ENCODE results near the gene ATP4B. TPM values are rescaled to one million over a fixed set of nuclear protein-coding genes. Genes with fewer than 3 reads are reported as not detected.

ATP4B gene
- total RNA-seq, 1 donor from 2014 or later, result not detected

GRCh38 chr13:113605866-113606438 is 52.0 kb downstream of the ATP4B start:
- Mint-ChIP-seq H3K36me3 (ENCODE audit: low read depth) (peaks cover 13% of the 10 kb centered on the region), H3K4me3 (no peak overlapping the region), H3K9me3 (no peaks in the 10 kb centered on the region), H3K4me1 (peaks cover 4% of the 10 kb centered on the region), H3K27ac (ENCODE audit: unreplicated experiment) (no peak overlapping the region), H3K27me3 (ENCODE audit: low read depth) (no peaks in the 10 kb centered on the region)
- no peak for TF ChIP-seq CTCF (conservative IDR thresholded peaks at IDR 0.05)
- no peak for DNase-seq (ENCODE audit: low read depth, low spot score)

GRCh38 chr13:113605461-113605860 is 52.5 kb downstream of the ATP4B start:
- H3K4me1 Mint-ChIP-seq, result peaks cover 4% of the 10 kb centered on the region
- H3K4me3 Mint-ChIP-seq, result no peak overlapping the region
- TF ChIP-seq CTCF (conservative IDR thresholded peaks at IDR 0.05), result no peak
- H3K27ac Mint-ChIP-seq (ENCODE audit: unreplicated experiment), result no peak overlapping the region
- no peaks in the 10 kb centered on the region for H3K27me3 Mint-ChIP-seq (ENCODE audit: low read depth)
- H3K36me3 Mint-ChIP-seq (ENCODE audit: low read depth), result peaks cover 12% of the 10 kb centered on the region
- no peaks in the 10 kb centered on the region for H3K9me3 Mint-ChIP-seq
- no peak for DNase-seq (ENCODE audit: low read depth, low spot score)

- peaks cover 24% of the 10 kb centered on the region for H3K36me3 Mint-ChIP-seq (ENCODE audit: low read depth)
- no peak overlapping the region for H3K4me3 Mint-ChIP-seq
- no peak for TF ChIP-seq CTCF (conservative IDR thresholded peaks at IDR 0.05)
- H3K9me3 Mint-ChIP-seq, result no peaks in the 10 kb centered on the region
- H3K27me3 Mint-ChIP-seq (ENCODE audit: low read depth), result no peaks in the 10 kb centered on the region
- H3K4me1 Mint-ChIP-seq, result peaks cover 4% of the 10 kb centered on the region
- DNase-seq (ENCODE audit: low read depth, low spot score), result no peak
- H3K27ac Mint-ChIP-seq (ENCODE audit: unreplicated experiment), result no peak overlapping the region
Observed at GRCh38 chr13:113604186-113604585, 53.8 kb downstream of the ATP4B start.

GRCh38 chr13:113603116-113603710 is 54.8 kb downstream of the ATP4B start:
- peaks cover 4% of the 10 kb centered on the region for H3K4me1 Mint-ChIP-seq
- H3K9me3 Mint-ChIP-seq, result peaks cover 4% of the 10 kb centered on the region
- H3K27me3 Mint-ChIP-seq (ENCODE audit: low read depth), result no peaks in the 10 kb centered on the region
- no peak for TF ChIP-seq CTCF (conservative IDR thresholded peaks at IDR 0.05)
- peaks cover 32% of the 10 kb centered on the region for H3K36me3 Mint-ChIP-seq (ENCODE audit: low read depth)
- H3K27ac Mint-ChIP-seq (ENCODE audit: unreplicated experiment), result no peak overlapping the region
- no peak for DNase-seq (ENCODE audit: low read depth, low spot score)
- H3K4me3 Mint-ChIP-seq, result no peak overlapping the region

GRCh38 chr13:113602291-113602988 is 55.6 kb downstream of the ATP4B start:
- no peaks in the 10 kb centered on the region for H3K27me3 Mint-ChIP-seq (ENCODE audit: low read depth)
- peaks cover 4% of the 10 kb centered on the region for H3K4me1 Mint-ChIP-seq
- peak overlapping the region; percentile 90 for H3K27ac Mint-ChIP-seq (ENCODE audit: unreplicated experiment)
- peaks cover 36% of the 10 kb centered on the region for H3K36me3 Mint-ChIP-seq (ENCODE audit: low read depth)
- no peak for TF ChIP-seq CTCF (conservative IDR thresholded peaks at IDR 0.05)
- no peak for DNase-seq (ENCODE audit: low read depth, low spot score)
- peaks cover 4% of the 10 kb centered on the region for H3K9me3 Mint-ChIP-seq
- no peak overlapping the region for H3K4me3 Mint-ChIP-seq

Measured in neural crest cell (in vitro differentiated cells).